Gastrocnemius medialis (tissue), 4 donors: ENCODE measurements around the gene SARS1.

Experiments
- CTCF ChIP-seq, 5 experiments: fragments of 450-650 bp in 3 of 5; fragments of 200-600 bp in 2 of 5; sonication (generic) in 2 of 5; IDR thresholded peaks in 4 of 5; conservative IDR thresholded peaks in 1 of 5; 1 replicate in 4 of 5; 2 replicates in 1 of 5; pipeline ENCODE4 v1.5.1; 2016 to 2019; ENCODE audit warnings: antibody characterized with exemption in 5 of 5, mild to moderate bottlenecking in 3 of 5, moderate library complexity in 3 of 5
- POLR2A ChIP-seq, 2 donors: fragments of 450-650 bp; IDR thresholded peaks; one replicate each; pipeline ENCODE4 v1.6.1; 2017; ENCODE audit warnings: antibody characterized with exemption in 2 of 2, mild to moderate bottlenecking in 2 of 2, moderate library complexity in 2 of 2

- TF ChIP-seq CTCF (IDR thresholded peaks at IDR 0.05 in 4 of 5, conservative IDR thresholded peaks at IDR 0.05 in 1 of 5) (no peak), POLR2A (IDR thresholded peaks at IDR 0.05) (no peak)
Observed at GRCh38 chr1:109238382-109238781, 24.7 kb downstream of the SARS1 start.
